Measurements from ENCODE around the gene SFRP5.

GRCh38 chr10:97762816-97763215 lies 9.0 kb downstream of the SFRP5 start:
- TF ChIP-seq CTCF (IDR thresholded peaks at IDR 0.05) (no peak), POLR2A (IDR thresholded peaks at IDR 0.05) (no peak)

Measured in gastroesophageal sphincter (tissue), 3 donors.